ENCODE data around the gene KLK11.

Gene KLK11

GRCh38 chr19:51047031-51047335, 20.6 kb upstream of the KLK11 start:
- in situ Hi-C loops (cut with MboI; ENCODE audit: low sequenced_read_pairs, unreplicated experiment): no loop called here
- TF ChIP-seq CTCF (IDR thresholded peaks at IDR 0.05; ENCODE audit: borderline replicate concordance, control extremely low read depth, extremely low read depth, insufficient read depth, missing control alignments): no peak
- no peak for DNase-seq (ENCODE audit: low spot score)

- TF ChIP-seq CTCF (IDR thresholded peaks at IDR 0.05; ENCODE audit: borderline replicate concordance, control extremely low read depth, extremely low read depth, insufficient read depth, missing control alignments): no peak
- DNase-seq (ENCODE audit: low spot score): no peak
- in situ Hi-C loops (cut with MboI; ENCODE audit: low sequenced_read_pairs, unreplicated experiment): no loop called here
Observed at GRCh38 chr19:51044327-51044726, 17.9 kb upstream of the KLK11 start.

- no peak for TF ChIP-seq CTCF (IDR thresholded peaks at IDR 0.05; ENCODE audit: borderline replicate concordance, control extremely low read depth, extremely low read depth, insufficient read depth, missing control alignments)
- no peak for DNase-seq (ENCODE audit: low spot score)
- in situ Hi-C loops (cut with MboI; ENCODE audit: low sequenced_read_pairs, unreplicated experiment): no loop called here
Observed at GRCh38 chr19:51043497-51043896, 17.1 kb upstream of the KLK11 start.

- no peak for DNase-seq (ENCODE audit: low spot score)
- no peak for TF ChIP-seq CTCF (IDR thresholded peaks at IDR 0.05; ENCODE audit: borderline replicate concordance, control extremely low read depth, extremely low read depth, insufficient read depth, missing control alignments)
- in situ Hi-C loops (cut with MboI; ENCODE audit: low sequenced_read_pairs, unreplicated experiment): no loop called here
Observed at GRCh38 chr19:51040151-51040550, 13.7 kb upstream of the KLK11 start.

GRCh38 chr19:51036519-51036918, 10.1 kb upstream of the KLK11 start:
- TF ChIP-seq CTCF (IDR thresholded peaks at IDR 0.05; ENCODE audit: borderline replicate concordance, control extremely low read depth, extremely low read depth, insufficient read depth, missing control alignments): no peak
- in situ Hi-C loops (cut with MboI; ENCODE audit: low sequenced_read_pairs, unreplicated experiment): no loop called here
- no peak for DNase-seq (ENCODE audit: low spot score)

- in situ Hi-C loops (cut with MboI; ENCODE audit: low sequenced_read_pairs, unreplicated experiment): no loop called here
- TF ChIP-seq CTCF (IDR thresholded peaks at IDR 0.05; ENCODE audit: borderline replicate concordance, control extremely low read depth, extremely low read depth, insufficient read depth, missing control alignments): no peak
- no peak for DNase-seq (ENCODE audit: low spot score)
Observed at GRCh38 chr19:51034704-51035103, 8.3 kb upstream of the KLK11 start, which contains the start of gene KLK12. TSS of gene KLK12 (minus strand) at chr19:51035002. CDS start at chr19:51034621, 381 bp downstream.

GRCh38 chr19:51031880-51032225, 5.4 kb upstream of the KLK11 start:
- in situ Hi-C loops (cut with MboI; ENCODE audit: low sequenced_read_pairs, unreplicated experiment): no loop called here
- DNase-seq (ENCODE audit: low spot score): no peak

More at GRCh38 chr19:51031880-51032225, 5.4 kb upstream of the KLK11 start:
- no peak for TF ChIP-seq CTCF (IDR thresholded peaks at IDR 0.05; ENCODE audit: borderline replicate concordance, control extremely low read depth, extremely low read depth, insufficient read depth, missing control alignments)

Measured in GM13976 (cell line).